ENCODE measurements around the gene FBXW5. TPM values are rescaled to one million over a fixed set of nuclear protein-coding genes. Genes with fewer than 3 reads are reported as not detected.
A peak's percentile ranks its signal among the peaks of the same experiment; 100 is the strongest.

The FBXW5 gene
- total RNA-seq, 1 donor: 157 TPM

DNA sequence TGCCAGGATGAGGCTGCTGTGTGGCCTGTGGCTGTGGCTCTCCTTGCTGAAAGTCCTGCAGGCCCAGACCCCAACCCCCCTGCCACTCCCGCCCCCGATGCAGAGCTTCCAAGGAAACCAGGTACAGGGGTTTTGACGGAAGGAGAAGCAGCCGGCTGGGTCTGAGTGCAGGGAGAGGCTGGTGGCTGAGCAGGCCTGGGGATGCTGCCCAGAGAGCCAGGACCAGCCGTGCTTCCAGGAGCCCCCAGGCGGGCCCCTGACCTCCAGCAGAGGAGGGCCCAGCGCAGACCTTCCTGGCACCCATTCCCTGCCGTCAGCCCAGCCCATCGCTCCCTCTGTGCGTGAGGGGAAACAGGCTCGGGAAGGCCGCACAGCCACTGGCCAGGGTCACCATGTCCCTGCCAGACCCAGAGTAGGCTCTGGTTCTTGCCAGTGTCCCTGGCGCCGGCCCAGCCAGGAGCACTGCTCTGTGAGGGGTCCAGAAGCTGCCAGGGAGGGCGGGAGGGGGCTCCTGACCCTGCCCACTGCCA lies 7.8 kb upstream of the FBXW5 start:
- H2AFZ ChIP-seq (ENCODE audit: low read length): no peak overlapping the region

DNA sequence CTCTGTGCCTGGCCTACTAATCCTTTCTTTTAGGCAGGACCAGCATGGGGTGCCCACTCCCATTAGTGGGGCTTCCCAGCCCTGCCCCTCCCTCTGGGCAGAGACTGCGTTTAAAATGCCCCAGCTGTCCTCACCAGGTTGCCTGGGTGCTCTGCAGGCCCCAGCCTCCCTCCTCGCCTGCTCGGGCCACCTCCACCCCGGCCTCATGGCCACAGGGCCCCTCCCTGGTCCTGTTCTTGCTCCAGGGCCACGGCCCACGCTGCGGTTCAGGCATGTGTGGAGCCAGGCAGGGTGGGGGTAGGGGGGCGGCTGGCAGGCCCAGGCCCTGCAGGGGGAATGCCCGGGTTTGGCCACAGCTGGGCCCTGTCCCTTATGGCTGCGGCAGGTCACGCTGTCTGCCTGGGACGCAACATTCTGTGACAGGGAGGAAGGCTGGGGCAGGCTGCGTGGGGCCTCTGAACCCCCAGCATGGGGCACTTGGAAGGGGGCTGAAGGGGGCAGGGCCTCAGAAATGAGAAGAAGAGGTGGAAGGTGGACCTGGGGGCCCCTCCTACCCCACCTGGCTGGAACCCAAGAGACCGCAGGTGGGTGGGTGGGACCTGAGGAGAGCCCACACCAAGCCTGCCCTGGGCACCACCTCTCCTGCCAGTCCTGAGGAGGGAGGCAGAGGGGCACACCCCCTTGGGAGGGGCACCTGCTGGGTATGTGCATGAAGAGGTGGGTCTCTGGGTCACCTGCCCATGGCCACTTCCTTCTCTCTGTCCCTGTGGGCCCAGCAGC lies 7.2 kb upstream of the FBXW5 start, which contains the start of gene LCN12:
Gene LCN12, plus strand, starts transcription at position 733 of the 780 bp plus-strand sequence. CDS start 55 bp downstream, outside the sequence.
- H3K4me1 ChIP-seq (ENCODE audit: insufficient read depth, low read length): peaks cover 8% of the 10 kb centered on the region
- no peak within 1 kb of the TSS for H3K4me2 ChIP-seq (ENCODE audit: insufficient read depth, low read length)
- H3K9me3 ChIP-seq (ENCODE audit: low read depth, low read length): no peaks in the 10 kb centered on the region
- H3K79me2 ChIP-seq (ENCODE audit: insufficient read depth, low read length): no peaks in the 10 kb centered on the region
- no peaks in the 10 kb centered on the region for H4K20me1 ChIP-seq (ENCODE audit: insufficient read depth, low read length)
- no peak within 1 kb of the TSS for H2AFZ ChIP-seq (ENCODE audit: low read length)
- peak; percentile 76 for DNase-seq (ENCODE audit: insufficient read length, low spot score, missing footprints)
- no peaks in the 10 kb centered on the region for H3K27me3 ChIP-seq (ENCODE audit: insufficient read depth, low read length)
- no peaks in the 10 kb centered on the region for H3K36me3 ChIP-seq (ENCODE audit: insufficient read depth, low read length)
- no peak within 1 kb of the TSS for H3K4me3 ChIP-seq (ENCODE audit: insufficient read depth, low read length)
- TF ChIP-seq, protein P1, sequence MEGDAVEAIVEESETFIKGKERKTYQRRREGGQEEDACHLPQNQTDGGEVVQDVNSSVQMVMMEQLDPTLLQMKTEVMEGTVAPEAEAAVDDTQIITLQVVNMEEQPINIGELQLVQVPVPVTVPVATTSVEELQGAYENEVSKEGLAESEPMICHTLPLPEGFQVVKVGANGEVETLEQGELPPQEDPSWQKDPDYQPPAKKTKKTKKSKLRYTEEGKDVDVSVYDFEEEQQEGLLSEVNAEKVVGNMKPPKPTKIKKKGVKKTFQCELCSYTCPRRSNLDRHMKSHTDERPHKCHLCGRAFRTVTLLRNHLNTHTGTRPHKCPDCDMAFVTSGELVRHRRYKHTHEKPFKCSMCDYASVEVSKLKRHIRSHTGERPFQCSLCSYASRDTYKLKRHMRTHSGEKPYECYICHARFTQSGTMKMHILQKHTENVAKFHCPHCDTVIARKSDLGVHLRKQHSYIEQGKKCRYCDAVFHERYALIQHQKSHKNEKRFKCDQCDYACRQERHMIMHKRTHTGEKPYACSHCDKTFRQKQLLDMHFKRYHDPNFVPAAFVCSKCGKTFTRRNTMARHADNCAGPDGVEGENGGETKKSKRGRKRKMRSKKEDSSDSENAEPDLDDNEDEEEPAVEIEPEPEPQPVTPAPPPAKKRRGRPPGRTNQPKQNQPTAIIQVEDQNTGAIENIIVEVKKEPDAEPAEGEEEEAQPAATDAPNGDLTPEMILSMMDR (IDR thresholded peaks at IDR 0.05; ENCODE audit: extremely low read depth, low read depth, low read length): no peak
- no peak within 1 kb of the TSS for H3K27ac ChIP-seq (ENCODE audit: low read depth, low read length)

More for the DNA sequence above, 7.8 kb upstream of the FBXW5 start:
- TF ChIP-seq, protein P1 (IDR thresholded peaks at IDR 0.05; ENCODE audit: extremely low read depth, low read depth, low read length): no peak
- H3K36me3 ChIP-seq (ENCODE audit: insufficient read depth, low read length): no peaks in the 10 kb centered on the region
- H3K27ac ChIP-seq (ENCODE audit: low read depth, low read length): no peak overlapping the region
- H4K20me1 ChIP-seq (ENCODE audit: insufficient read depth, low read length): no peaks in the 10 kb centered on the region
- peaks cover 8% of the 10 kb centered on the region for H3K4me1 ChIP-seq (ENCODE audit: insufficient read depth, low read length)
- DNase-seq (ENCODE audit: insufficient read length, low spot score, missing footprints): peak; percentile 90
- H3K27me3 ChIP-seq (ENCODE audit: insufficient read depth, low read length): no peaks in the 10 kb centered on the region
- H3K9me3 ChIP-seq (ENCODE audit: low read depth, low read length): no peaks in the 10 kb centered on the region
- H3K4me3 ChIP-seq (ENCODE audit: insufficient read depth, low read length): no peak overlapping the region
- no peaks in the 10 kb centered on the region for H3K79me2 ChIP-seq (ENCODE audit: insufficient read depth, low read length)
- no peak overlapping the region for H3K4me2 ChIP-seq (ENCODE audit: insufficient read depth, low read length)

DNA sequence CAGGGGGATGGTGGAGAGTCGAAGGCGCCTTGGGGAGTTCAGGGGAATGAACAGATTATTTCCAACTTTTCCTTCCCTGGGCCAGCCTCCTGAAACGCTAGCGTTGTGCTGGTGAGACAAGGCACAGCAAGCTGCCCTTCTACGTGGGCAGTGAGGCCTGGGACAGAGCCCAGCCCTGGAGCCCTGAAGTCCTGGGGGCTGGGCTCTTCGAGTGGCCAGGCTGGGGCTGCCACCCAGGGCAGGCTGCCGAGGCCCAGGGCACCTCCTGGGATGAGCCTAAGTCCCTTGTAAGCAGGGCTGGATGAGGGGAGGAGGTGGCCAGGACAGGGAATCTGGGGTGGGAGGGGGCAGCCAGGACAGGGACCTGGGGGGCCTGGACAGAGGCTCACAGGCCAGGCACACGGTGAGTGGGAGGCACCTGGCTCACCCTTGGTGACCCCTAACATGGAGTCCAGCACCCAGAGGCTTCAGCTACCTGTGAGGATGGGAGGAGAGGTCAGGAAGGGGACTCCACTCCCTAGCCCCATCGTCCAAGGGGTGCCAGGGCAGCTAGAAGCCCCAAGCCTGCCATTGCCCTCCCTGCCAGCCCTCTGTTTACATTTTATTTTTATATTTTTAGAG lies 6.2 kb upstream of the FBXW5 start:
- no peaks in the 10 kb centered on the region for H3K79me2 ChIP-seq (ENCODE audit: insufficient read depth, low read length)
- peak overlapping the region; percentile 93 for H2AFZ ChIP-seq (ENCODE audit: low read length)
- DNase-seq (ENCODE audit: insufficient read length, low spot score, missing footprints): peak; percentile 86
- peaks cover 8% of the 10 kb centered on the region for H3K4me1 ChIP-seq (ENCODE audit: insufficient read depth, low read length)
- no peaks in the 10 kb centered on the region for H3K27me3 ChIP-seq (ENCODE audit: insufficient read depth, low read length)
- no peak overlapping the region for H3K27ac ChIP-seq (ENCODE audit: low read depth, low read length)
- no peaks in the 10 kb centered on the region for H3K36me3 ChIP-seq (ENCODE audit: insufficient read depth, low read length)
- peak overlapping the region; percentile 79 for H3K4me3 ChIP-seq (ENCODE audit: insufficient read depth, low read length)
- H3K9me3 ChIP-seq (ENCODE audit: low read depth, low read length): no peaks in the 10 kb centered on the region
- H3K4me2 ChIP-seq (ENCODE audit: insufficient read depth, low read length): peak overlapping the region; percentile 90
- no peaks in the 10 kb centered on the region for H4K20me1 ChIP-seq (ENCODE audit: insufficient read depth, low read length)
- TF ChIP-seq, protein P1 (IDR thresholded peaks at IDR 0.05; ENCODE audit: extremely low read depth, low read depth, low read length): no peak

Measured in osteoblast (primary cell).